Liver (tissue), 9 donors: ENCODE data around the gene PDK1. TPM values are rescaled to one million over a fixed set of nuclear protein-coding genes. Genes with fewer than 3 reads are reported as not detected.
"Not testable (repeated sequence)": the region's sequence is repeated elsewhere in the genome, so short reads cannot be mapped to it uniquely, and the experiment has no call there.

Experiments
- DNase-seq: peaks from one replicate; pipeline ENCODE4 v3.0.0-alpha.2; 2017; ENCODE audit warnings: low spot score
- H3K27ac ChIP-seq, 2 donors: one replicate each; pipeline ENCODE4 v1.7.0; 2013; ENCODE audit warnings: inconsistent platforms in 2 of 2, low read length in 2 of 2, control low read depth in 1 of 2, low read depth in 1 of 2, mild to moderate bottlenecking in 1 of 2
- H3K27me3 ChIP-seq, 4 donors: one replicate each; pipeline versions ENCODE4 v1.6.1 to v1.7.0; 2013; ENCODE audit warnings: low read length in 3 of 4, inconsistent platforms in 1 of 4, mild to moderate bottlenecking in 1 of 4, moderate library complexity in 1 of 4; ENCODE audit not compliant: control insufficient read depth in 4 of 4, insufficient read depth in 4 of 4
- H3K36me3 ChIP-seq, 4 donors: one replicate each; pipeline versions ENCODE4 v1.6.1 to v1.7.0; 2013; ENCODE audit warnings: low read length in 3 of 4, mild to moderate bottlenecking in 3 of 4, low read depth in 1 of 4, moderate library complexity in 1 of 4; ENCODE audit not compliant: control insufficient read depth in 4 of 4, insufficient read depth in 3 of 4
- H3K4me1 ChIP-seq, 4 donors: one replicate each; pipeline versions ENCODE4 v1.6.1 to v1.7.0; 2013; ENCODE audit warnings: low read length in 3 of 4, mild to moderate bottlenecking in 3 of 4, moderate library complexity in 1 of 4; ENCODE audit not compliant: control insufficient read depth in 4 of 4, insufficient read depth in 4 of 4
- H3K4me3 ChIP-seq, 3 donors: one replicate each; pipeline versions ENCODE4 v1.6.1 to v1.7.0; 2013; ENCODE audit warnings: low read length in 3 of 3, control low read depth in 1 of 3, low read depth in 1 of 3, mild to moderate bottlenecking in 1 of 3
- H3K9ac ChIP-seq, 2 donors: one replicate each; pipeline ENCODE4 v1.7.0; 2013; ENCODE audit warnings: low read length in 2 of 2, mild to moderate bottlenecking in 2 of 2, moderate library complexity in 2 of 2, control low read depth in 1 of 2, low read depth in 1 of 2
- H3K9me3 ChIP-seq, 4 donors: one replicate each; pipeline versions ENCODE4 v1.6.1 to v1.7.0; 2013; ENCODE audit warnings: low read length in 3 of 4; ENCODE audit not compliant: control insufficient read depth in 4 of 4
- EGR1 ChIP-seq, 2 donors: IDR thresholded peaks; 2 replicates each; pipeline ENCODE4 v1.6.1; 2016 to 2018; ENCODE audit warnings: antibody characterized with exemption in 2 of 2, low read depth in 2 of 2
- FOXA1 ChIP-seq: IDR thresholded peaks from 2 replicates; pipeline ENCODE4 v1.6.1; 2016; ENCODE audit warnings: antibody characterized with exemption
- GABPA ChIP-seq, 2 donors: IDR thresholded peaks in 1 of 2; conservative IDR thresholded peaks in 1 of 2; 2 replicates each; pipeline ENCODE4 v1.6.1; 2016; ENCODE audit warnings: antibody characterized with exemption in 2 of 2, mild to moderate bottlenecking in 1 of 2, moderate library complexity in 1 of 2
- HNF4A ChIP-seq, 2 donors: conservative IDR thresholded peaks; 2 replicates each; pipeline ENCODE4 v1.6.1; 2016; ENCODE audit warnings: antibody characterized with exemption in 2 of 2, mild to moderate bottlenecking in 2 of 2
- JUND ChIP-seq, 2 donors: IDR thresholded peaks; 2 replicates each; pipeline ENCODE4 v1.6.1; 2016; ENCODE audit warnings: antibody characterized with exemption in 2 of 2
- NR2F2 ChIP-seq: IDR thresholded peaks from 2 replicates; pipeline ENCODE4 v1.6.1; 2016; ENCODE audit warnings: antibody characterized with exemption
- RAD21 ChIP-seq, 2 donors: IDR thresholded peaks; 2 replicates each; pipeline ENCODE4 v1.6.1; 2016; ENCODE audit warnings: antibody characterized with exemption in 2 of 2, mild to moderate bottlenecking in 2 of 2
- RXRA ChIP-seq, 2 donors: IDR thresholded peaks; 2 replicates each; pipeline ENCODE4 v1.6.1; 2017 to 2018; ENCODE audit warnings: antibody characterized with exemption in 2 of 2, mild to moderate bottlenecking in 1 of 2
- SP1 ChIP-seq: IDR thresholded peaks from 2 replicates; pipeline ENCODE4 v1.6.1; 2018; ENCODE audit warnings: antibody characterized with exemption, mild to moderate bottlenecking
- YY1 ChIP-seq: IDR thresholded peaks from 2 replicates; pipeline ENCODE4 v1.6.1; 2016; ENCODE audit warnings: antibody characterized with exemption, mild to moderate bottlenecking
- WGBS: extraction: QIAGEN DNeasy Blood & Tissue Kit; methylation state at CpG from one replicate; pipeline ENCODE4 v1.1.7; 2013; 5-methylcytosine and 5-hydroxymethylcytosine counted together
- polyA plus RNA-seq, 2 donors: library from polyadenylated mRNA; stranded (reverse) in 1 of 2; unstranded in 1 of 2; fragments of 200-250 nt in 1 of 2; fragments of >200 nt in 1 of 2; fragmentation: Nextera tagmentation in 1 of 2; extraction: Ambion mirVana in 1 of 2; gene quantifications; one replicate each; pipeline versions ENCODE4 v1.2.1 to v1.2.3, GENCODE V29; 2013 to 2015
- total RNA-seq, 2 donors: library from RNA; depleted of rRNA; stranded (reverse); fragments of >200 nt; gene quantifications; one replicate each; pipeline ENCODE4 v1.2.3, GENCODE V29; 2014
- TF ChIP-seq, protein P1 (sequence below): IDR thresholded peaks from 2 replicates; pipeline ENCODE4 v1.6.1; 2016; ENCODE audit warnings: antibody characterized with exemption
- TF ChIP-seq, protein P2 (sequence below): IDR thresholded peaks from 2 replicates; pipeline ENCODE4 v1.6.1; 2016; ENCODE audit warnings: antibody characterized with exemption, mild to moderate bottlenecking
- TF ChIP-seq, protein P3 (sequence below): IDR thresholded peaks from 2 replicates; pipeline ENCODE4 v1.6.1; 2016; ENCODE audit warnings: antibody characterized with exemption
- TF ChIP-seq, protein P4 (sequence below): IDR thresholded peaks from 2 replicates; pipeline ENCODE4 v1.6.1; 2016; ENCODE audit warnings: antibody characterized with exemption
- donor health status: healthy.
- donor health status: healthy.
- donor health status: healthy.
- donor health status: healthy.
- donor health status: healthy.

The PDK1 gene
- total and polyA plus RNA-seq, 4 donors = 4.7 to 10.9 (median 7.8) TPM

DNA sequence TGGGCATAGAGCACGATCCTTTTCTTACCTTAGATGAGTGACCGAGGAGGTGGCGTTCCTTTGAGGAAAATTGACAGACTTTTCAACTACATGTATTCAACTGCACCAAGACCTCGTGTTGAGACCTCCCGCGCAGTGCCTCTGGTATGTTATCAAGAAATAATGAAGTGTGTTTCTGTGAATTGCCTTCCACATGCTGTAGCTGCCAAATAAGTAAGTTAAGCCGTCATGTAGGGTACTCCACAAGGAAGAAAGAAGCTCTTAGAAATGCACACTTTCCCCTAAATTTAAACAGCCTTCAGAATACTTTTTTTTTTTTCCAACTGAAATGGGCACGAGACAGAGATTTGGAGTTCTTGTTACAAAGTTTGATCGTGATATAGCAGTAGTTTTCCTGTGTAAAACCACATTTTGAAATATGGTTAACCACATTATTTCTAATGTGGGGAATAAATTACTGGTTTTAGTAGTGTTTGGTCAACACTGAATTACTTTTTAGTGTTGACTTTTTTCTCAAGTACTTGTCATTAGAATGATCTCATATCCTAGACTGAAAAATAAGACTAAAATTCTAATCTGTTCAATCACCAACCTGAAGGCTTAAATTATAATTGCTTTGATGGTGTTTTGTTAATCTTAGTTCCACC is 30.5 kb downstream of the PDK1 start:
- H3K9me3 ChIP-seq = no peaks in the 10 kb centered on the region
- 92% methylated on average over 9 of the region's 9 CpGs for WGBS

DNA sequence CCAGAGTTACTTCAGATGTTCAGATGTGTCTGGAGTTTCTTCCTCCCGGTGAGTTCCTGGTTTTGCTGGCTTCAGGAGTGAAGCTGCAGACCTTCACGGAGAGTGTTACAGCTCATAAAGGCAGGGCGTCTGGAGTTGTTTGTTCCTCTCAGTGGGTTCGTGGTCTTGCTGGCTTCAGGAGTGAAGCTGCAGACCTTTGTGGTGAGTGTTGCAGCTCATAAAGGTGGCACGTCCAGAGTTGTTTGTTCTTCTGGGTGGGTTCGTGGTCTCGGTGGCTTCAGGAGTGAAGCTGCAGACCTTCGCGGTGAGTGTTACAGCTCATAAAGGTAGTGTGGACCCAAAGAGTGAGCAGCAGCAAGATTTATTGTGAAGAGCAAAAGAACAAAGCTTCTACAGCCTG is 31.3 kb downstream of the PDK1 start:
- H3K27ac ChIP-seq, H3K36me3 ChIP-seq, H3K27me3 ChIP-seq, H3K4me1 ChIP-seq, H3K4me3 ChIP-seq, DNase-seq, H3K9ac ChIP-seq, H3K9me3 ChIP-seq: not testable (repeated sequence)
- 95% methylated on average over 9 of the region's 9 CpGs for WGBS

More for the DNA sequence above, 30.5 kb downstream of the PDK1 start:
- no peaks in the 10 kb centered on the region for H3K4me1 ChIP-seq
- H3K36me3 ChIP-seq = peaks cover 6 to 10% (median 7%) of the 10 kb centered on the region in 4 donors
- no peak overlapping the region for H3K4me3 ChIP-seq
- H3K27ac ChIP-seq = no peak overlapping the region
- no peak overlapping the region for H3K9ac ChIP-seq
- no peak for DNase-seq
- TF ChIP-seq JUND (IDR thresholded peaks at IDR 0.05) (no peak), YY1 (no peak), NR2F2 (no peak), EGR1 (IDR thresholded peaks at IDR 0.05; ENCODE audit: low read depth in 2 of 2) (no peak), RXRA (IDR thresholded peaks at IDR 0.05) (no peak), SP1 (no peak)
- TF ChIP-seq, protein P1, sequence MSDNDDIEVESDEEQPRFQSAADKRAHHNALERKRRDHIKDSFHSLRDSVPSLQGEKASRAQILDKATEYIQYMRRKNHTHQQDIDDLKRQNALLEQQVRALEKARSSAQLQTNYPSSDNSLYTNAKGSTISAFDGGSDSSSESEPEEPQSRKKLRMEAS = no peak
- TF ChIP-seq, protein P2, sequence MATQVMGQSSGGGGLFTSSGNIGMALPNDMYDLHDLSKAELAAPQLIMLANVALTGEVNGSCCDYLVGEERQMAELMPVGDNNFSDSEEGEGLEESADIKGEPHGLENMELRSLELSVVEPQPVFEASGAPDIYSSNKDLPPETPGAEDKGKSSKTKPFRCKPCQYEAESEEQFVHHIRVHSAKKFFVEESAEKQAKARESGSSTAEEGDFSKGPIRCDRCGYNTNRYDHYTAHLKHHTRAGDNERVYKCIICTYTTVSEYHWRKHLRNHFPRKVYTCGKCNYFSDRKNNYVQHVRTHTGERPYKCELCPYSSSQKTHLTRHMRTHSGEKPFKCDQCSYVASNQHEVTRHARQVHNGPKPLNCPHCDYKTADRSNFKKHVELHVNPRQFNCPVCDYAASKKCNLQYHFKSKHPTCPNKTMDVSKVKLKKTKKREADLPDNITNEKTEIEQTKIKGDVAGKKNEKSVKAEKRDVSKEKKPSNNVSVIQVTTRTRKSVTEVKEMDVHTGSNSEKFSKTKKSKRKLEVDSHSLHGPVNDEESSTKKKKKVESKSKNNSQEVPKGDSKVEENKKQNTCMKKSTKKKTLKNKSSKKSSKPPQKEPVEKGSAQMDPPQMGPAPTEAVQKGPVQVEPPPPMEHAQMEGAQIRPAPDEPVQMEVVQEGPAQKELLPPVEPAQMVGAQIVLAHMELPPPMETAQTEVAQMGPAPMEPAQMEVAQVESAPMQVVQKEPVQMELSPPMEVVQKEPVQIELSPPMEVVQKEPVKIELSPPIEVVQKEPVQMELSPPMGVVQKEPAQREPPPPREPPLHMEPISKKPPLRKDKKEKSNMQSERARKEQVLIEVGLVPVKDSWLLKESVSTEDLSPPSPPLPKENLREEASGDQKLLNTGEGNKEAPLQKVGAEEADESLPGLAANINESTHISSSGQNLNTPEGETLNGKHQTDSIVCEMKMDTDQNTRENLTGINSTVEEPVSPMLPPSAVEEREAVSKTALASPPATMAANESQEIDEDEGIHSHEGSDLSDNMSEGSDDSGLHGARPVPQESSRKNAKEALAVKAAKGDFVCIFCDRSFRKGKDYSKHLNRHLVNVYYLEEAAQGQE = no peak
- TF ChIP-seq, protein P3, sequence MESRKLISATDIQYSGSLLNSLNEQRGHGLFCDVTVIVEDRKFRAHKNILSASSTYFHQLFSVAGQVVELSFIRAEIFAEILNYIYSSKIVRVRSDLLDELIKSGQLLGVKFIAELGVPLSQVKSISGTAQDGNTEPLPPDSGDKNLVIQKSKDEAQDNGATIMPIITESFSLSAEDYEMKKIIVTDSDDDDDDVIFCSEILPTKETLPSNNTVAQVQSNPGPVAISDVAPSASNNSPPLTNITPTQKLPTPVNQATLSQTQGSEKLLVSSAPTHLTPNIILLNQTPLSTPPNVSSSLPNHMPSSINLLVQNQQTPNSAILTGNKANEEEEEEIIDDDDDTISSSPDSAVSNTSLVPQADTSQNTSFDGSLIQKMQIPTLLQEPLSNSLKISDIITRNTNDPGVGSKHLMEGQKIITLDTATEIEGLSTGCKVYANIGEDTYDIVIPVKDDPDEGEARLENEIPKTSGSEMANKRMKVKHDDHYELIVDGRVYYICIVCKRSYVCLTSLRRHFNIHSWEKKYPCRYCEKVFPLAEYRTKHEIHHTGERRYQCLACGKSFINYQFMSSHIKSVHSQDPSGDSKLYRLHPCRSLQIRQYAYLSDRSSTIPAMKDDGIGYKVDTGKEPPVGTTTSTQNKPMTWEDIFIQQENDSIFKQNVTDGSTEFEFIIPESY = no peak
- H3K27me3 ChIP-seq = no peaks in the 10 kb centered on the region

DNA sequence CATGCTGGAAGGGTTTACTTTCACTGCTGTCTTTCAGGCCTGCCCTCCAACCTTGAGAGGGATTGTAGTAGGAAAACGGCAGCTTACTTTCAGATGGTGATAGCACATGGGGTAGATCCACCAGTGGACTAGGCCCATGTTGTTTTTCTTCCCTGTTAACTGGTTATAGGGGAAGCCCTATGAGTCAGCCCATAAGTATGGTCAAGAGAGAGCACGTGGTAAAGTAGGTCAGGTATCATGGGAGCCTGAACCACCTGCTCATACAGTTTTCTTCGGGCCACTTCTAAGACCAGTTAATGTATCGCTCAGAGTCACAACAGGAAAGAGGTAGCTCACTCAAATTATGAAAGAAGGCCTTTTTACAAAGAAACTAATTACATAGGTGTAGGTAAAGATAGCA is 33.0 kb downstream of the PDK1 start:
- 98% methylated on average over 4 of the region's 4 CpGs for WGBS
- TF ChIP-seq EGR1 (IDR thresholded peaks at IDR 0.05; ENCODE audit: low read depth in 2 of 2) (no peak), RAD21 (IDR thresholded peaks at IDR 0.05) (no peak), GABPA (IDR thresholded peaks at IDR 0.05 in 1 of 2, conservative IDR thresholded peaks at IDR 0.05 in 1 of 2) (no peak), HNF4A (conservative IDR thresholded peaks at IDR 0.05) (no peak), JUND (IDR thresholded peaks at IDR 0.05) (no peak), YY1 (no peak), FOXA1 (no peak)
- TF ChIP-seq, protein P4, sequence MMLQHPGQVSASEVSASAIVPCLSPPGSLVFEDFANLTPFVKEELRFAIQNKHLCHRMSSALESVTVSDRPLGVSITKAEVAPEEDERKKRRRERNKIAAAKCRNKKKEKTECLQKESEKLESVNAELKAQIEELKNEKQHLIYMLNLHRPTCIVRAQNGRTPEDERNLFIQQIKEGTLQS = no peak
- TF ChIP-seq, protein P3 = no peak
- H3K36me3 ChIP-seq = peaks cover 4 to 8% (median 5%) of the 10 kb centered on the region in 4 donors

DNA sequence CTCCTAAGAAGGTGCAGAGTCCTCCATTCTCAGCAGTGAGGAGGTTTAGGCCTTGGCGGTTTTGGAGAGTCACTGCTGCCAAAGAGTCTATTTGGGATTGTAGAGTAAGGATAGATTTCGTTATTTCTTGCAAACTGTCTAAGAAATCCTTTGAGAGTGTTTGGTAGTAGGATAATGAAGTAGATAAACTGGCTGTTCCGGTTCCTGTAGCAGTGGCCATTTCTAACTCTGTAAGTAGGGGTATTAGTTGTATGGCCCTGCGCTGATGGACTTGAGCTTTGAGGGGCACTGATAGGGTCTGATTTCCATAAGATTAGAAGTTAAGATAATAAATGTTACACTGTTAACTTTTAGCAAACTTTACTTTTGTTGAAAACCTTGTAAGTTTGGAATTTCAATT is 35.5 kb downstream of the PDK1 start:
- 90% methylated on average over 4 of the region's 4 CpGs for WGBS
- not testable (repeated sequence) for H3K27me3 ChIP-seq, H3K9ac ChIP-seq, DNase-seq, H3K4me1 ChIP-seq, H3K27ac ChIP-seq, H3K9me3 ChIP-seq, H3K4me3 ChIP-seq
- peaks cover 3 to 11% (median 6%) of the 10 kb centered on the region in 4 donors for H3K36me3 ChIP-seq

More for the DNA sequence above, 33.0 kb downstream of the PDK1 start:
- Histone ChIP-seq H3K27me3 (no peaks in the 10 kb centered on the region), H3K4me3 (no peak overlapping the region), H3K9me3 (no peaks in the 10 kb centered on the region), H3K9ac (no peak overlapping the region), H3K27ac (no peak overlapping the region), H3K4me1 (no peaks in the 10 kb centered on the region)
- DNase-seq = no peak
